Mesenchymal stem cell (in vitro differentiated cells and primary cell): Measurements from ENCODE around the gene FCER1A.
"Not testable (repeated sequence)": the region's sequence is repeated elsewhere in the genome, so short reads cannot be mapped to it uniquely, and the experiment has no call there.

ENCODE experiments used
- DNase-seq: peaks from one replicate; pipeline ENCODE4 v3.0.0-alpha.2; 2013
- H2AFZ ChIP-seq: one replicate; pipeline ENCODE4 v1.6.1; 2013; ENCODE audit warnings: low read depth, mild to moderate bottlenecking, control low read depth, inconsistent platforms, low read length, moderate library complexity
- H2AK5ac ChIP-seq: 2 replicates; pipeline ENCODE4 v1.6.1; 2013; ENCODE audit warnings: low read length, moderate library complexity, mild to moderate bottlenecking, inconsistent platforms; ENCODE audit not compliant: severe bottlenecking
- H2BK120ac ChIP-seq: one replicate; pipeline ENCODE4 v1.6.1; 2013; ENCODE audit warnings: low read depth, mild to moderate bottlenecking, inconsistent platforms, low read length, moderate library complexity
- H2BK12ac ChIP-seq, 2 experiments: one replicate each; pipeline ENCODE4 v1.6.1; 2013; ENCODE audit warnings: inconsistent platforms in 2 of 2, low read length in 2 of 2, mild to moderate bottlenecking in 2 of 2, moderate library complexity in 2 of 2, control low read depth in 1 of 2
- H2BK15ac ChIP-seq: one replicate; pipeline ENCODE4 v1.6.1; 2013; ENCODE audit warnings: mild to moderate bottlenecking, low read depth, inconsistent platforms; ENCODE audit not compliant: poor library complexity, severe bottlenecking
- H2BK5ac ChIP-seq: 2 replicates; pipeline ENCODE4 v1.6.1; 2013; ENCODE audit warnings: low read depth, mild to moderate bottlenecking, low read length, control low read depth, inconsistent platforms; ENCODE audit not compliant: poor library complexity, severe bottlenecking
- H3K14ac ChIP-seq, 2 experiments: one replicate each; pipeline ENCODE4 v1.6.1; 2013; ENCODE audit warnings: inconsistent platforms in 2 of 2, low read length in 2 of 2, control low read depth in 1 of 2, mild to moderate bottlenecking in 1 of 2, moderate library complexity in 1 of 2
- H3K18ac ChIP-seq, 2 experiments: one replicate each; pipeline ENCODE4 v1.6.1; 2013; ENCODE audit warnings: inconsistent platforms in 2 of 2, low read length in 2 of 2, control low read depth in 1 of 2, low read depth in 1 of 2, mild to moderate bottlenecking in 1 of 2
- H3K23ac ChIP-seq, 2 experiments: one replicate each; pipeline ENCODE4 v1.6.1; 2013; ENCODE audit warnings: inconsistent platforms in 2 of 2, low read length in 2 of 2, mild to moderate bottlenecking in 2 of 2, moderate library complexity in 2 of 2, control low read depth in 1 of 2
- H3K27ac ChIP-seq: 2 replicates; pipeline ENCODE4 v1.5.1; 2013; ENCODE audit warnings: mild to moderate bottlenecking, moderate library complexity, low read length, control low read depth, inconsistent platforms; ENCODE audit not compliant: poor library complexity, severe bottlenecking
- H3K27me3 ChIP-seq, 2 experiments: 2 replicates each; pipeline versions ENCODE4 v1.6.1 to v1.7.0; 2013; ENCODE audit warnings: low read length in 2 of 2, mild to moderate bottlenecking in 2 of 2, moderate library complexity in 2 of 2, control low read depth in 1 of 2, inconsistent platforms in 1 of 2; ENCODE audit not compliant: control insufficient read depth in 1 of 2, insufficient read depth in 1 of 2
- H3K36me3 ChIP-seq, 2 experiments: 2 replicates each; pipeline versions ENCODE4 v1.6.1 to v1.7.0; 2013; ENCODE audit warnings: low read length in 2 of 2, control low read depth in 1 of 2, inconsistent platforms in 1 of 2, low read depth in 1 of 2, mild to moderate bottlenecking in 1 of 2; ENCODE audit not compliant: insufficient read depth in 2 of 2, control insufficient read depth in 1 of 2
- H3K4ac ChIP-seq, 2 experiments: one replicate each; pipeline ENCODE4 v1.6.1; 2013; ENCODE audit warnings: inconsistent platforms in 2 of 2, low read length in 2 of 2, mild to moderate bottlenecking in 2 of 2, moderate library complexity in 2 of 2, control low read depth in 1 of 2, low read depth in 1 of 2
- H3K4me1 ChIP-seq: 2 replicates; pipeline ENCODE4 v1.6.1; 2013; ENCODE audit warnings: low read depth, low read length, control low read depth; ENCODE audit not compliant: control insufficient read depth, insufficient read depth
- H3K4me2 ChIP-seq: 2 replicates; pipeline ENCODE4 v1.6.1; 2013; ENCODE audit warnings: low read length, mild to moderate bottlenecking, inconsistent platforms; ENCODE audit not compliant: poor library complexity, severe bottlenecking
- H3K4me3 ChIP-seq, 2 experiments: 2 replicates each; pipeline versions ENCODE4 v1.5.1 to v1.7.0; 2013; ENCODE audit warnings: low read length in 2 of 2, mild to moderate bottlenecking in 2 of 2, control low read depth in 1 of 2, low read depth in 1 of 2; ENCODE audit not compliant: insufficient read depth in 1 of 2
- H3K79me1 ChIP-seq: replicated peaks from 2 replicates; pipeline ENCODE4 v1.6.1; 2013; ENCODE audit warnings: mild to moderate bottlenecking, control low read depth, low read length, inconsistent platforms; ENCODE audit not compliant: poor library complexity, severe bottlenecking
- H3K9ac ChIP-seq: 2 replicates; pipeline ENCODE4 v1.7.0; 2013; ENCODE audit warnings: mild to moderate bottlenecking, low read length, moderate library complexity
- H3K9me3 ChIP-seq: 2 replicates; pipeline ENCODE4 v1.7.0; 2013; ENCODE audit warnings: mild to moderate bottlenecking, low read length; ENCODE audit not compliant: control insufficient read depth
- H4K8ac ChIP-seq: one replicate; pipeline ENCODE4 v1.6.1; 2013; ENCODE audit warnings: inconsistent platforms, mild to moderate bottlenecking, low read length, moderate library complexity
- H4K91ac ChIP-seq: one replicate; pipeline ENCODE4 v1.6.1; 2013; ENCODE audit warnings: mild to moderate bottlenecking, low read length, inconsistent platforms
- WGBS: methylation state at CpG from one replicate; pipeline ENCODE4 v1.1.7; 2013; ENCODE audit warnings: mixed read lengths; 5-methylcytosine and 5-hydroxymethylcytosine counted together

Gene FCER1A

GRCh38 chr1:159342761-159343425, 40.8 kb downstream of the FCER1A start:
- Histone ChIP-seq H3K36me3 (no peaks in the 10 kb centered on the region), H2BK12ac (no peak overlapping the region), H4K91ac (no peak overlapping the region), H2BK15ac (no peak overlapping the region), H2AFZ (no peak overlapping the region), H3K14ac (no peak overlapping the region), H3K4me1 (no peaks in the 10 kb centered on the region), H3K27me3 (no peaks in the 10 kb centered on the region), H2AK5ac (no peak overlapping the region), H3K9me3 (peaks cover 2% of the 10 kb centered on the region), H2BK120ac (no peak overlapping the region), H3K27ac (no peak overlapping the region), H3K9ac (no peak overlapping the region), H3K79me1 (no peaks in the 10 kb centered on the region), H3K18ac (no peak overlapping the region), H3K4ac (no peak overlapping the region), H3K23ac (no peak overlapping the region), H3K4me3 (no peak overlapping the region), H2BK5ac (no peak overlapping the region), H3K4me2 (no peak overlapping the region), H4K8ac (no peak overlapping the region)
- DNase-seq, result no peak
- whole genome bisulfite sequencing, result 69% methylated on average over 4 of the region's 4 CpGs

- not testable (repeated sequence) for H3K36me3 ChIP-seq, H2BK12ac ChIP-seq, H2BK120ac ChIP-seq, H3K9me3 ChIP-seq, H3K4me3 ChIP-seq, H3K9ac ChIP-seq, H3K79me1 ChIP-seq, H3K4ac ChIP-seq, H3K4me1 ChIP-seq, H3K18ac ChIP-seq, DNase-seq, H4K8ac ChIP-seq, H4K91ac ChIP-seq, H3K14ac ChIP-seq, H3K27ac ChIP-seq, H3K4me2 ChIP-seq, H2AFZ ChIP-seq, H3K27me3 ChIP-seq, H3K23ac ChIP-seq, H2BK15ac ChIP-seq, H2AK5ac ChIP-seq, H2BK5ac ChIP-seq
- WGBS, result 70% methylated on average over 2 of the region's 3 CpGs
Measured at GRCh38 chr1:159349374-159349773, 47.2 kb downstream of the FCER1A start.

- Histone ChIP-seq H3K27ac (no peak overlapping the region), H3K9me3 (peaks cover 5% of the 10 kb centered on the region), H2AK5ac (no peak overlapping the region), H4K8ac (no peak overlapping the region), H2BK12ac (no peak overlapping the region), H2BK15ac (no peak overlapping the region), H2BK120ac (no peak overlapping the region), H3K14ac (no peak overlapping the region), H2AFZ (no peak overlapping the region), H3K79me1 (no peaks in the 10 kb centered on the region), H3K36me3 (no peaks in the 10 kb centered on the region), H3K4me3 (no peak overlapping the region), H3K4ac (no peak overlapping the region), H3K23ac (no peak overlapping the region), H3K18ac (no peak overlapping the region), H3K4me1 (no peaks in the 10 kb centered on the region), H3K9ac (no peak overlapping the region), H4K91ac (no peak overlapping the region), H3K4me2 (no peak overlapping the region), H2BK5ac (no peak overlapping the region), H3K27me3 (no peaks in the 10 kb centered on the region)
- no peak for DNase-seq
- WGBS, result 48% methylated on average over 2 of the region's 2 CpGs
Measured at GRCh38 chr1:159352436-159352835, 50.3 kb downstream of the FCER1A start.
